ENCODE results near the gene EVX2.

Gene EVX2

GRCh38 chr2:176083796-176084261 is at the start of gene EVX2:
EVX2 (minus strand) TSS chr2:176083962; CDS start chr2:176083776, 186 bp downstream.
- FAIRE-seq (no peak), DNase-seq (ENCODE audit: insufficient read length, low spot score) (no peak)

GRCh38 chr2:176133389-176133788 is 49.6 kb upstream of the EVX2 start:
- DNase-seq (ENCODE audit: insufficient read length, low spot score) = no peak
- FAIRE-seq = no peak

- FAIRE-seq = peak; percentile 18
- no peak for DNase-seq (ENCODE audit: insufficient read length, low spot score)
These were observed 48.7 kb upstream of the EVX2 start for GRCh38 chr2:176132205-176133171.

- FAIRE-seq = no peak
- DNase-seq (ENCODE audit: insufficient read length, low spot score) = no peak
These were observed 48.0 kb upstream of the EVX2 start for GRCh38 chr2:176131848-176132158.

GRCh38 chr2:176130957-176131847 is 47.4 kb upstream of the EVX2 start:
- DNase-seq (ENCODE audit: insufficient read length, low spot score) = no peak
- no peak for FAIRE-seq

- FAIRE-seq = no peak
- DNase-seq (ENCODE audit: insufficient read length, low spot score) = no peak
These were observed 46.6 kb upstream of the EVX2 start for GRCh38 chr2:176130147-176130956.

GRCh38 chr2:176129813-176130146 is 46.0 kb upstream of the EVX2 start:
- no peak for DNase-seq (ENCODE audit: insufficient read length, low spot score)
- FAIRE-seq = no peak

GRCh38 chr2:176128982-176129796 is 45.4 kb upstream of the EVX2 start, which contains the start of gene HOXD8:
HOXD8 (plus strand) TSS chr2:176129705; CDS start chr2:176130367, 662 bp downstream.
- no peak for FAIRE-seq
- DNase-seq (ENCODE audit: insufficient read length, low spot score) = no peak

GRCh38 chr2:176128172-176128981 is 44.6 kb upstream of the EVX2 start:
- FAIRE-seq = no peak
- DNase-seq (ENCODE audit: insufficient read length, low spot score) = no peak

- DNase-seq (ENCODE audit: insufficient read length, low spot score) (no peak), FAIRE-seq (no peak)
These were observed 44.0 kb upstream of the EVX2 start for GRCh38 chr2:176127774-176128072.

- DNase-seq (ENCODE audit: insufficient read length, low spot score) = no peak
- FAIRE-seq = peak; percentile 90
These were observed 43.4 kb upstream of the EVX2 start for GRCh38 chr2:176126929-176127773.

- no peak for FAIRE-seq
- no peak for DNase-seq (ENCODE audit: insufficient read length, low spot score)
These were observed 42.0 kb upstream of the EVX2 start for GRCh38 chr2:176125772-176126054.

- no peak for FAIRE-seq
- DNase-seq (ENCODE audit: insufficient read length, low spot score) = no peak
These were observed 41.4 kb upstream of the EVX2 start for GRCh38 chr2:176124947-176125771.

- DNase-seq (ENCODE audit: insufficient read length, low spot score) = no peak
- FAIRE-seq = no peak
These were observed 40.6 kb upstream of the EVX2 start for GRCh38 chr2:176124110-176124946.

- FAIRE-seq (no peak), DNase-seq (ENCODE audit: insufficient read length, low spot score) (no peak)
These were observed 39.8 kb upstream of the EVX2 start for GRCh38 chr2:176123411-176124109.
